Transverse colon (tissue), 4 donors: ENCODE measurements around the gene DPAGT1. TPM values are rescaled to one million over a fixed set of nuclear protein-coding genes. Genes with fewer than 3 reads are reported as not detected.

Experiments
- DNase-seq: peaks from one replicate; pipeline ENCODE4 v3.0.0-alpha.2; 2019
- H3K27ac ChIP-seq, 4 donors: fragments of 200-600 bp; sonication (generic); 2 replicates each; pipeline ENCODE4 v1.5.1; 2016 to 2018; ENCODE audit warnings: inconsistent platforms in 4 of 4
- H3K27me3 ChIP-seq: fragments of 200-600 bp; sonication (generic); 2 replicates; pipeline ENCODE4 v1.5.1; 2017; ENCODE audit warnings: inconsistent platforms
- H3K36me3 ChIP-seq, 4 donors: fragments of 200-600 bp; sonication (generic); 2 replicates each; pipeline ENCODE4 v1.5.1; 2017 to 2019; ENCODE audit warnings: inconsistent platforms in 4 of 4
- H3K4me1 ChIP-seq, 4 donors: fragments of 200-600 bp; sonication (generic); 2 replicates each; pipeline ENCODE4 v1.5.1; 2017 to 2020; ENCODE audit warnings: inconsistent platforms in 4 of 4
- H3K4me3 ChIP-seq, 4 donors: fragments of 200-600 bp; sonication (generic); 1 replicate in 1 of 4; 2 replicates in 3 of 4; pipeline versions ENCODE4 v1.5.1 to v1.6.1; 2017 to 2019; ENCODE audit warnings: inconsistent platforms in 4 of 4
- H3K9me3 ChIP-seq, 2 donors: fragments of 200-600 bp; sonication (generic); 2 replicates each; pipeline ENCODE4 v1.5.1; 2017 to 2019; ENCODE audit warnings: inconsistent platforms in 2 of 2
- CTCF ChIP-seq, 5 experiments: fragments of 200-600 bp in 3 of 5; fragments of 450-650 bp in 2 of 5; sonication (generic) in 3 of 5; IDR thresholded peaks; 1 replicate in 2 of 5; 2 replicates in 3 of 5; pipeline ENCODE4 v1.5.1; 2016 to 2017; ENCODE audit warnings: antibody characterized with exemption in 5 of 5, inconsistent platforms in 3 of 5, mild to moderate bottlenecking in 2 of 5, moderate library complexity in 1 of 5
- EP300 ChIP-seq: sonication (generic); formaldehyde crosslinking; IDR thresholded peaks from one replicate; pipeline ENCODE4 v1.6.1; 2017; ENCODE audit warnings: antibody characterized with exemption, low read depth
- POLR2A ChIP-seq: fragments of 450-650 bp; IDR thresholded peaks from one replicate; pipeline ENCODE4 v1.6.1; 2016; ENCODE audit warnings: antibody characterized with exemption, mild to moderate bottlenecking, moderate library complexity
- POLR2AphosphoS5 ChIP-seq, 3 donors: sonication (generic); formaldehyde crosslinking; IDR thresholded peaks; one replicate each; pipeline ENCODE4 v1.6.1; 2016; ENCODE audit warnings: antibody characterized with exemption in 3 of 3
- WGBS, 2 donors: methylation state at CpG; one replicate each; pipeline ENCODE4 v1.1.5; 2018; ENCODE audit warnings: low coverage in 1 of 2; 5-methylcytosine and 5-hydroxymethylcytosine counted together
- in situ Hi-C, 4 donors: fragments of 200-750 bp; cut with MboI; loops; one replicate each; pipeline versions ENCODE4 v1.15.0 to v1.15.1; 2017; ENCODE audit warnings: low sequenced_read_pairs in 3 of 4, low pct_ligation_motif_present in 1 of 4, low pct_unique_long_range_greater_than_20kb in 1 of 4
- intact Hi-C: fragments of 100-400 bp; cut with DNase I; formaldehyde crosslinking; loops from one replicate; pipeline ENCODE4 v1.15.1; 2023; ENCODE audit warnings: low total_unique reads
- total RNA-seq, 4 donors: library from RNA; depleted of rRNA; stranded (reverse); fragments of >200 nt; gene quantifications; one replicate each; pipeline ENCODE4 v1.1.0, GENCODE V29; 2016

The DPAGT1 gene
- total RNA-seq, 4 donors from 2014 or later, result 4.5 to 63.9 (median 26.3) TPM

DNA sequence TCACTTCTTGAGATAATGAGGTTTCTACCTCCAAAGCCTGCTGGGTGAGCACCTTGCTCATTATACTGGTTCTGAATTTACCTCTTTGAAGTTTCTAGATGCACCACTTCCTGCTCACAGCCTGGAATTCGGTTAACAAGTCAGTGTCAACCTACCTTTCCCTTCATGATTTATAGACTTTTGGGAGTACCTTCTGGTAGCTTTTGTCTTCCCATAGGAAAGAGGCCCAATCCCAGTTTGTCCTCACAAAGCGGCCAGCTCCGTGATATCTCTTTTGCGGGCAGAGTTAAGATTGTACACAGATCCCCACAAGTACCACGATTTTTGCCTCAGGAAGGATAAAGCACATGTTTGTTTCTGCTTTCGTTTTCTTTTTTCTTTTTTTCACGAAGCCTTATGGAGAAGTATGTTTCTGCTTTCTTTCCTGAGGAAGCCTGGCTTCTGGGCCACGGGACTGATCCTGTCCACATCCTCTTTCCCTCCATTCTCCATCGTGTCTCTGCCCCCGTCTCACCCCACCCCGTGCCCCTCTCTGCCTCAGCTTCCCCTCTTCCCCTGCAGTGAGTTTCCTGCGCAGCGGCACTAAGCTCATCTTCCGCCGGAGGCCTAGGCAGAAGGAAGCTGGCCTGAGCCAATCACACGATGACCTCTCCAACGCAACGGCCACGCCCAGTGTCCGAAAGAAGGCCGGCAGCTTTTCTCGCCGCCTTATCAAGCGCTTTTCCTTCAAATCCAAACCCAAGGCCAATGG lies 14.0 kb upstream of the DPAGT1 start:
- peaks cover 0 to 7% (median 3%) of the 10 kb centered on the region in 4 donors for H3K4me1 ChIP-seq
- TF ChIP-seq CTCF (IDR thresholded peaks at IDR 0.05) (no peak), EP300 (no peak), POLR2AphosphoS5 (IDR thresholded peaks at IDR 0.05) (no peak), POLR2A (no peak)
- intact Hi-C loops, result no loop called here
- peaks cover 0 to 25% (median 2%) of the 10 kb centered on the region in 4 donors for H3K36me3 ChIP-seq
- no peak overlapping the region for H3K4me3 ChIP-seq
- 55 to 69% methylated on average over 15 to 24 of the region's 24 CpGs for WGBS, 2 donors
- peak overlapping the region; percentile 32 to 48 (median 41) for H3K27ac ChIP-seq
- DNase-seq, result peak; percentile 36
- no peaks in the 10 kb centered on the region for H3K27me3 ChIP-seq
- in situ Hi-C loops, result no loop called here
- H3K9me3 ChIP-seq, result no peaks in the 10 kb centered on the region

GRCh38 chr11:119114351-119114750 lies 12.7 kb upstream of the DPAGT1 start:
- TF ChIP-seq POLR2AphosphoS5 (IDR thresholded peaks at IDR 0.05), result no peak
- no peak for TF ChIP-seq POLR2A
- TF ChIP-seq CTCF (IDR thresholded peaks at IDR 0.05), result no peak
- no peak for TF ChIP-seq EP300
- Histone ChIP-seq H3K9me3 (no peaks in the 10 kb centered on the region), H3K4me3 (no peak overlapping the region), H3K4me1 (peaks cover 0 to 7% (median 3%) of the 10 kb centered on the region in 4 donors), H3K36me3 (peaks cover 0 to 25% (median 2%) of the 10 kb centered on the region in 4 donors), H3K27me3 (no peaks in the 10 kb centered on the region), H3K27ac (peak overlapping the region in 1 of 4 donors; percentile 2)
- DNase-seq, result no peak
- in situ Hi-C loops (no loop called here), intact Hi-C loops (no loop called here)
- WGBS, 2 donors, result 89 to 93% methylated on average over 3 to 5 of the region's 5 CpGs

DNA sequence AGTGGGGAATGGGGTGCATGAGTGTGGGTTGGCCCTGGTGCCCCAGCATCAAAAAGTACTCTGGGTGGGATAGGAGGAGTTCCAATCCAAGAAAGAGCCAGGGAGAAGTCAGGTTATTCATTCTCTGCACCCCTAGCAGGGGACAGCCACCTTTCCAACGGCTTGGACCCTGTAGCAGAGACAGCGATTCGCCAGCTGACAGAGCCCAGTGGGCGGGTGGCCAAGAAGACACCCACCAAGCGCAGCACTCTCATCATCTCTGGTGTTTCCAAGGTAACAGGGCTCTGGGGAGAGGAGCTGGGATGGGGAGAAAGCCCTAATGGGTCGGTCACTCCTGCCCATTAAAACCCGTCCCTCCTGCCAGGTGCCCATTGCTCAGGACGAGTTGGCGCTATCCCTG lies 12.1 kb upstream of the DPAGT1 start:
- WGBS, 2 donors, result 95 to 100% methylated on average over 1 to 9 of the region's 9 CpGs

More for the DNA sequence above, 12.1 kb upstream of the DPAGT1 start:
- TF ChIP-seq POLR2AphosphoS5 (IDR thresholded peaks at IDR 0.05) (no peak), CTCF (IDR thresholded peaks at IDR 0.05) (no peak), POLR2A (no peak), EP300 (no peak)
- intact Hi-C loops, result no loop called here
- DNase-seq, result no peak
- Histone ChIP-seq H3K9me3 (no peaks in the 10 kb centered on the region), H3K4me3 (no peak overlapping the region), H3K27ac (no peak overlapping the region), H3K36me3 (peaks cover 0 to 25% (median 2%) of the 10 kb centered on the region in 4 donors), H3K4me1 (peaks cover 3 to 13% (median 8%) of the 10 kb centered on the region in 4 donors), H3K27me3 (no peaks in the 10 kb centered on the region)
- in situ Hi-C loops, result no loop called here
